Activated CD4-positive, CD25-positive, alpha-beta regulatory T cell (primary cell): ENCODE results near the gene ST3GAL3.

Experiments
- DNase-seq, 4 experiments: peaks; one replicate each; lab custom pipeline; 2025; lab: John Stamatoyannopoulos, UW

Gene ST3GAL3

GRCh38 chr1:43878854-43879253, 171.5 kb downstream of the ST3GAL3 start:
- DNase-seq: no peak

GRCh38 chr1:43879414-43879813, 172.1 kb downstream of the ST3GAL3 start:
- DNase-seq: no peak

- no peak for DNase-seq
Measured at GRCh38 chr1:43879996-43880395, 172.7 kb downstream of the ST3GAL3 start.

GRCh38 chr1:43880604-43881003, 173.3 kb downstream of the ST3GAL3 start:
- DNase-seq: no peak

- DNase-seq: no peak
Measured at GRCh38 chr1:43881415-43881814, 174.1 kb downstream of the ST3GAL3 start.

GRCh38 chr1:43882763-43883162, 175.4 kb downstream of the ST3GAL3 start:
- no peak for DNase-seq

- DNase-seq: no peak
Measured at GRCh38 chr1:43883321-43883720, 176.0 kb downstream of the ST3GAL3 start.

GRCh38 chr1:43885279-43885801, 178.0 kb downstream of the ST3GAL3 start:
- DNase-seq: no peak

GRCh38 chr1:43887748-43888147, 180.4 kb downstream of the ST3GAL3 start:
- DNase-seq: no peak

- no peak for DNase-seq
Measured at GRCh38 chr1:43890815-43891214, 183.5 kb downstream of the ST3GAL3 start.

- DNase-seq: no peak
Measured at GRCh38 chr1:43893006-43893405, 185.7 kb downstream of the ST3GAL3 start.

GRCh38 chr1:43898981-43899380, 191.6 kb downstream of the ST3GAL3 start:
- no peak for DNase-seq

- no peak for DNase-seq
Measured at GRCh38 chr1:43900386-43900785, 193.1 kb downstream of the ST3GAL3 start.

- DNase-seq: no peak
Measured at GRCh38 chr1:43901196-43901961, 194.0 kb downstream of the ST3GAL3 start.

GRCh38 chr1:43902058-43902831, 194.9 kb downstream of the ST3GAL3 start:
- no peak for DNase-seq

- DNase-seq: no peak
Measured at GRCh38 chr1:43904660-43905551, 197.6 kb downstream of the ST3GAL3 start.

- no peak for DNase-seq
Measured at GRCh38 chr1:43908226-43908625, 200.9 kb downstream of the ST3GAL3 start.

GRCh38 chr1:43908858-43909257, 201.5 kb downstream of the ST3GAL3 start:
- no peak for DNase-seq

- no peak for DNase-seq
Measured at GRCh38 chr1:43910343-43910742, 203.0 kb downstream of the ST3GAL3 start.

GRCh38 chr1:43912607-43913006, 205.3 kb downstream of the ST3GAL3 start:
- DNase-seq: no peak

GRCh38 chr1:43913051-43913501, 205.7 kb downstream of the ST3GAL3 start:
- DNase-seq: no peak
